Frontal cortex (tissue), 4 donors: ENCODE results near the gene TWSG1. TPM values are rescaled to one million over a fixed set of nuclear protein-coding genes. Genes with fewer than 3 reads are reported as not detected.
"Not testable (repeated sequence)": the region's sequence is repeated elsewhere in the genome, so short reads cannot be mapped to it uniquely, and the experiment has no call there.

Experiments used
- DNase-seq, 2 donors: peaks; one replicate each; pipeline ENCODE4 v3.0.0; 2012; ENCODE audit warnings: low spot score in 2 of 2
- FAIRE-seq: peaks from 2 replicates; lab custom pipeline; 2012; peaks lifted over from hg19 to GRCh38; lab: Jason Lieb, UNC
- total RNA-seq: library from RNA; depleted of rRNA; stranded (reverse); fragments of >200 nt; gene quantifications from one replicate; pipeline ENCODE4 v1.2.3, GENCODE V29; 2014
- donor health status: control.
- donor health status: control.
- donor health status: control.

TWSG1 gene
- total RNA-seq, 1 donor from 2014 or later = 22.0 TPM

- no peak for FAIRE-seq
- peak in 1 of 2 donors; percentile 14 for DNase-seq
These were observed 888 bp upstream of the TWSG1 start for GRCh38 chr18:9333441-9334328.

- DNase-seq = peak; percentile 47 to 52
- FAIRE-seq = no peak
These were observed 562 bp downstream of the TWSG1 start for GRCh38 chr18:9334973-9335696.

- no peak for FAIRE-seq
These were observed 1.1 kb downstream of the TWSG1 start for GRCh38 chr18:9335697-9336045.

DNA sequence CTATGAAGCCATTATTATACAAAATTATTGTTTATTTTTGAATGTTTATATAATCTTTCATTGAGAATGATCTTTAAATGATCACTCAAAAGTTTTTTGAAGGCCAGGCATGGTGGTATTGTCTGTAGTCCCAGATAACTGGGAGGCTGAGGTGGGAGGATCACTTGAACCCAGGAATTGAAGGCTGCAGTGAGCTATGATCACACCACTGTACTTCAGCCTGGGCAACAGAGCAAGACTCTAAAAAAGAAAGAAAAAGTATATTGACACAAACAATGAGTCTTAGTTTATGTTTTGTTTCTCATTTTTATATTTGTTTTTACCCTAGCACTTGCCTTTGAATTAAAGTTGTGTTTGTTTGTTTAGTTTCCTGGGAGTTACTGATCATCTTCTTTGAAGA, 2.3 kb downstream of the TWSG1 start:
- FAIRE-seq = no peak
- no peak for DNase-seq

More at GRCh38 chr18:9335697-9336045, 1.1 kb downstream of the TWSG1 start:
- no peak for DNase-seq

DNA sequence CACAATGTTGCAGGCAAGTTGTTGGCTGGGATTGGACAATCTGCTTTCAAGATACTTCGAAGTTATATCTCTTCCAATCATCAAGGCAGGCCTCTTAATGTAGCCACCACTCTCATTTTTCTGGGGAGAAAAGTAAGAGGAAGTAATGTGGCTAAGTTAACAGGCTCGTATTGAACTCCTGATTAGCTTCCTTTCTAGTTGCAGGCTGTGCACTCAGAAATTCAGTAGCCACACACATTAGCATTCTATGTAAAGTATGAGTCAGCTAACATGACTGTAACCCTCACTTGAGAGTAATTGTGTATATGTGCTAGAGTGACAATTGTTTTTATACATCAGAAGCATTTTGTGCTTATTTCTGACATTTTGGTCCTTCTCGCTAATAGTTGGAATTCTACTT, 3.3 kb downstream of the TWSG1 start:
- FAIRE-seq = no peak
- no peak for DNase-seq

DNA sequence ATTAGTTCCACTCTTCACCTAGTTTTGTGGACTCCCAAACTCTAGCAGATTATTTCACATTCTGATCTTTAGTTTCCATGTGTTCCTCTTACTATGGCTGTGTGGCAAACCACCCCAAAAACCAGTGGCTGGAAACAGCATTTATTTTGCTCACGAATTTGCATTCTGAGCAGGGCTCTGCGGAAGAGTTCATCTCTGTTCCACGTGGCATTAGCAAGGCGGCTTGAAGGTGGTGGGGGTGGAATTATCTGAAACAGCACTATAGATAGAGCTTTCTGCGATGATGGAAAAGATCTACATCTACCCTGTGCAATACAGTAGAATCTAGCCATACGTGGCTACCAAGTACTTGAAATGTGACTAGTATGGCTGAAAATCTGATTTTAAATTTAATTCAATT, 5.9 kb downstream of the TWSG1 start:
- FAIRE-seq (no peak), DNase-seq (no peak)

DNA sequence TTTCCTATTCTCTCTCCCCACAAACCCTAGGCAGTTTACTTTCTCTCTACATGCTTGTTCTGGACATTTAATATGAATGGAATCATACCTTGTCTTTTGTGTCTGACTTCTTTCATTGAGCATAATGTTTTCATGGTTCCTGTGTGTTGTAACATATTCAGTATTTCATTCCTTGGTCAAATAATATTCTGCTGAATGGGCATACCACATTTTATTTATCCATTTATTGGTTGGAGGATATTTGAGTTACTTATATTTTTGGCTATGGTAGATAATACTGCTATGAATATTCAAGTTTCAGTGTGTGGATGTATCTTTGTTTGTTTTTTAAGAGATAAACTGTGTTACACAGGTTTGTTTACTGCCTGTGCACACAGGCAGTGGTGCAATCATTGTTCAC, 9.0 kb downstream of the TWSG1 start:
- DNase-seq (no peak), FAIRE-seq (no peak)

GRCh38 chr18:9346775-9347174, 12.2 kb downstream of the TWSG1 start:
- no peak for DNase-seq
- no peak for FAIRE-seq

DNA sequence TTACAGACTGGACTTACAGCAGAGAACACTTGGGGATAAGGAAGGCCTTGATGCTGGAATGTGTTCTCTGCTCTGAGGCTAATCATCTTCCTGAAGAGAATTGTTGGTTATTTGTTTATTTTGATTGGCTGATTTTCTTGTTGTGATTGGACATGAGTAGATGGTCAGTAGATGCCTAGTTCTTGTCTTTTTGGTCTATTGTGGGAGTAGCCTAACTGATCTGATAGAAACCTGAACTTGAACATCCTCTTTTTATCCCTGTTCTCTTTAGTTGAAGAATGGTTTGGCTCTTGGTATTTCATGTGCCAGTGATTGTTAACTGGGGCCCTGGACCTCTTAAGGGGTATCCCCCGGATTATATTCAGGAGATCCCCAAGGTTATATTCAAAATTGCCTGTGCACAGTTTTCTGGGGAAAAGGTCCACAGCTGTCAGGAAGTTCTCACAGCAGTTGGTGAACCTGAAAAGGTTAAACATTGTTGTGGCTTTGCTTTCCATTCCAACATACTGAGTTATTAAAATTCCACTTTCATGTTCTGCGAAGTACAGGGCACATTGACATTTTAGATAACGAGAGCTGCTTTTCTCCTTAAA, 13.6 kb downstream of the TWSG1 start:
- no peak for DNase-seq

GRCh38 chr18:9348766-9349165, 14.2 kb downstream of the TWSG1 start:
- FAIRE-seq (no peak), DNase-seq (no peak)

More for the DNA sequence above, 13.6 kb downstream of the TWSG1 start:
- no peak for FAIRE-seq

DNA sequence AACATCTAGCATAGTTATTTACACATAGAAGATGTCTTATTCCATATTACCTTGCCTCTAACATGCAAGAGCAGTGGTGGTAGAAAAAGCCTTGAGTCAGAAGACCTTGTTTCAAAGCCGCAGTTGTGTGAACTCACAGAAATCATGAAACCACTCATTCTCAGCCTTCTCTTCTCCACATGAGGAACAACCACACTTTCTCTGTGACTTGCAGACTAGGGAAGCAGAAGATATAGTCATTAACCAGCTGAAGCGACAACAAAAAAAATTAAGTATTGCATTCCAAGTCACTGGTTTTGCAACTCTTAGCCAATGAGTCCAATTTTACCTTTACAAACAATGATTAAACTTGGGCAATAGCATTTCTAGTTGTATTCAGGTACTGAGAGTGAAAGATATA, 19.0 kb downstream of the TWSG1 start:
- FAIRE-seq (no peak), DNase-seq (no peak)

- FAIRE-seq (no peak), DNase-seq (no peak)
These were observed 19.7 kb downstream of the TWSG1 start for GRCh38 chr18:9354256-9354655.

DNA sequence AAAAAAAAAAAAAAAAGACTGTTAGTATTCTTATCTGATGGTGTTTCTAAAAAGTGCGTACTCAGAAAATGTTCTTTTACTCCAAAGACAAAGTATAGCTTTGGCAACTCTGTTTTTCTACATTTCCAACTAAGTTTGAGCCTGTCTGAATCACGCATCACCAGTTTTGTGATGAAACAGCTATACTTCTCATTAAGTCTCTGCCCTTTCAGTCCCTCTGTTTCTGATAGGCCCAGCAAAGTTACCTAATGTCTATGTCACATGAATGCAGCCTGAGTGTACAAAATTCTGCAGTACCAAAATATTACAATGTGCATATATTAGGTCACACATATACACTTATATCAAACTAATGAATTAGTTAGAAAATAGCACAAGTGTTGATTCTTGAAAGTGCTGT, 22.4 kb downstream of the TWSG1 start:
- FAIRE-seq = no peak

GRCh38 chr18:9359796-9360195, 25.2 kb downstream of the TWSG1 start:
- no peak for FAIRE-seq
- no peak for DNase-seq

More for the DNA sequence above, 22.4 kb downstream of the TWSG1 start:
- DNase-seq = no peak

DNA sequence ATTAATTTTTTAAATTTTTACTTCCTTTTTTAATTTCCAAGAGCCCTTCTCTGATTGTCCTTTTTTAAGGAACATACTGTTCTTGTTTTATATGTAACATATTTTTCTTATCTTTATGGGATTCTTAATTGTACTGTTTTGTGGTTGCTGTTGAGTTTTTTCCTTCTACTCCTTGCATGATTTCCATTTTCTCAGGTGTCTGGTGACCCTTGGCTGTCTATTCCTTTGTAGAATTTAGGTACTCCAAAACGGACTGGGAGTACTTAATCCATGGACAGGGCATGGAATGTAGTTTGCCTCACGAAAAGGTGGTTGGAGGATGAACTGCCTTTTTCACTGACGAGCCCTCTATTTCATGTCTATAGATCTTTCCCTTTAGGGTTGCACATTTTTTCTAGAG, 26.6 kb downstream of the TWSG1 start:
- no peak for FAIRE-seq
- DNase-seq = no peak

DNA sequence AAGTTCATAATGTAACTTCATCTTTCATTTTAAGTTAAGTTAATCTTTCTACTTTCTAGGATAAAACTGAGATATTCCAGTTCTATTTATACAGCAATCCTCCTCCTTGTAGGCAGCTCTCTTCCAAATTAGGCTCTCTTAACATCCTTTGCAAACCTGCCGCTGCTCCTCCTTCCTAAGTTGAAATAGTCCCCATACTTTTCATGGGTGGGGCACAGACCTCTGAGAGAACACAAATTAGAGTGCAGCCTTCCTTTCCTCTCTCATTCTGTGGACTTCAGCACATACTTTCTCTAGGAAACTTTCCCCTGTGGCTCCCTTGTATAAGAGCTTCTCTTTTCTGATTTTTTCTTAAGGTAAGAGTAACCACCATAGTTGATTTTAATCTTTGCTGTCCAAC, 28.3 kb downstream of the TWSG1 start:
- no peak for FAIRE-seq

DNA sequence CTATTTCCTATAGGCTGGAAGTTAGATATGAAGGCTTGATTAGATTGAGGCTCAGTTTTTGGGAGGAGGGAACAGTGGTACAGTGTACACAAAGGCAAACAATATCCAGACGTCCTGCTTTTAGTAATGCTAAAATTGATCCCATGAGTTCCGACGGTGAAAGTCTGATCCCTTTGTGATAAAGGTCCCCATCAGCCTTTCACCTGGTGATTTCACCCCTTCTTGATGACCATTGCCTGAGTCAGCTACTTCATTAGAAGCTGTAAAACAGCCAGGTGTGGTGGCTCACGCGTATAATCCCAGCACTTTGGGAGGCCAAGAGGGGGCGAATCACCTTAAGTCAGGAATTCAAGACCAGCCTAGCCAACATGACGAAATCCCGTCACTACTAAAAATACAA, 29.7 kb downstream of the TWSG1 start:
- DNase-seq = no peak
- FAIRE-seq = no peak

More for the DNA sequence above, 28.3 kb downstream of the TWSG1 start:
- DNase-seq = no peak

DNA sequence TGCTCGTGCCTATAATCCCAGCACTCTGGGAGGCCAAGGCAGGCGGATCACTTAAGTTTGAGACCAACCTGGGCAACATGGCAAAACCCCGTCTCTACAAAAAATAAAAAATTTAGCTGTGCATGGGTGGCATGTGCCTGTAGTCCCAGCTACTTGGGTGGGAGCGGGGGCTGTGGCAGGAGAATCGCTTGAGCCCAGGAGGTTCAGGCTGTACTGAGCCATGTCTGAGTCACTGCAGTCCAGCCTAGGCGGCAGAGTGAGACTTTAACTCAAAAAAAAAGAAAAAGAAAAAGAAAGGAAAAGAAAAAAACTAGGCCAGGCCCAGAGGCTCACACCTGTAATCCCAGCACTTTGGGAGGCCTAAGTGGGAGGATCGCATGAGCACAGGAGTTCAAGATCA, 30.8 kb downstream of the TWSG1 start:
- FAIRE-seq (no peak), DNase-seq (no peak)

DNA sequence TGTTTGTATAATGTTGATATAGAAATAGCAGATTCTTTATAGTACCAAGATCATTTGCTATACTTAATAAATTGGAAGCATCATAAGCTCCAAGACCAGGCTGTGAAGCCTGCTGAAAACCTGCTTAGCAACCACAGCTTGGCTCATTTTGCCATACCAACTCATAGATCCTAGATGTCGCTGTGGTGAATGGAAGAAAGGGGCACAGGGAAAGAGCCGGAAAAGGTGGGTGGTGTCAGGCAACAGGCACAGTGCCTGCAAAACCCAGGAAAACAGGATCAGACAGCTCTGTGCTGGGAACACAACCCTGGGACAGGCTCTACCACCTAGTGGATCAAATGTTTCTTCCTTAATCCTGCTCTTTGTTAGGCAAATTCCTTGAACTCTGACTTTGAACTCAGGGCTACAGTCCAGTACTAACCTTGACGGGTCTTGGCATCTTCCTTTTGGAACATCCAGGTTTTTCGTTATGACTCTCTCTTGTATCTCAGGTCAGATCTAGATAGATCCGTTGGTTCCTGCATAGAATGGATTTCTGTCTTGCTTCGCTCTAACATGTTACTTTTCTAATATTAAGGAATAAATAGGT, 31.6 kb downstream of the TWSG1 start:
- FAIRE-seq = no peak
- peak in 1 of 2 donors; percentile 19 for DNase-seq

DNA sequence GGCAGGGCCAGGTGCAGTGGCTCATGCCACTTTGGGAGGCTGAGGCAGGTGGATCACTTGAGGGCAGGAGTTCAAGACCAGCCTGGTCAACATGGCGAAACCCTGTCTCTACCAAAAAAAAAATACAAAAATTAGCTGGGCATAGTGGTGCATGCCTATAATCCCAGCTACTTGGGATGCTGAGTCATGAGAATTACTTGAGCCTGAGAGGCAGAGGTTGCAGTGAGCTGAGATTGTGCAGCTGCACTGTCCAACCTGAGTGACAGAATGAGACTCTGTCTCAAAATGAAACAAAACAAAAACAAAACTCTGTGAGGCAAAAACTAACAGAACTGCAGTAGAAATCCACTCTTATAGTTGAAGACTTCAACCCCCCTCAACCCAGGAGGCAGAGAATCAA, 38.7 kb downstream of the TWSG1 start:
- not testable (repeated sequence) for FAIRE-seq, DNase-seq
